HK-2 (cell line): ENCODE results near the gene TMEM176B.
"Not testable (repeated sequence)": the region's sequence is repeated elsewhere in the genome, so short reads cannot be mapped to it uniquely, and the experiment has no call there.

ENCODE experiments used
- DNase-seq: peaks from one replicate; pipeline ENCODE4 v3.0.0-alpha.2; 2018; ENCODE audit not compliant: unreplicated experiment

The TMEM176B gene

GRCh38 chr7:150823043-150823442, 22.9 kb upstream of the TMEM176B start:
- no peak for DNase-seq

- DNase-seq: no peak
These were observed 20.5 kb upstream of the TMEM176B start for GRCh38 chr7:150820578-150821198.

GRCh38 chr7:150820148-150820547, 20.0 kb upstream of the TMEM176B start:
- DNase-seq: no peak

GRCh38 chr7:150818971-150819370, 18.8 kb upstream of the TMEM176B start:
- DNase-seq: no peak

- no peak for DNase-seq
These were observed 14.3 kb upstream of the TMEM176B start for GRCh38 chr7:150814328-150815001.

DNA sequence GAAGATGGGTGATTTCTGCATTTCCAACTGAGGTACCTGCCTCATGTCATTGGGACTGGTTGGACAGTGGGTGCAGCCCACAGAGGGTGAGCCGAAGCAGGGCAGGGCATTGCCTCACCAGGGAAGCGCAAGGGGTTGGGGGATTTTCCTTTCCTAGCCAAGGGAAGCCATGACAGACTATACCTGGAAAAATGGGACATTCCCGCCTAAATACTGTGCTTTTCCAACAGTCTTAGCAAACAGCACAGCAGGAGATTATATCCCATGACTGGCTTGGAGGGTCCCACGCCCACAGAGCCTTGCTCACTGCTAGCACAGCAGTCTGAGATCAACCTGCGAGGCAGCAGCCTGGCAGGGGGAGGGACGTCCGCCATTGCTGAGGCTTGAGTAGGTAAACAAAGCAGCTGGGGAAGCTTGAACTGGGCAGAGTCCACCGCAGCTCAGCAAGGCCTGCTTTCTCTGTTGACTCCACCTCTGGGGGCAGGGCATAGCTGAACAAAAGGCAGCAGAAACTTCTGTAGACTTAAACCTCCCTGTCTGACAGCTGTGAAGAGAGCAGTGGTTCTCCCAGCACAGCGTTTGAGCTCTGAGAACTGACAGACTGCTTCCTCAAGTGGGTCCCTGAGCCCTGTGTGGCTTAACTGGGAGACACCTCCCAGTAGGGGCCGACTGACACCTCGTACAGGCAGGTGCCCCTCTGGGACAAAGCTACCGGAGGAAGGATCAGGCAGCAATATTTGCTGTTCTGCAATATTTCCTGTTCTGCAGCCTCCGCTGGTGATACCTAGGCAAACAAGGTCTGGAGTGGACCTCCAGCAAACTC, 7.7 kb upstream of the TMEM176B start:
- not testable (repeated sequence) for DNase-seq

DNA sequence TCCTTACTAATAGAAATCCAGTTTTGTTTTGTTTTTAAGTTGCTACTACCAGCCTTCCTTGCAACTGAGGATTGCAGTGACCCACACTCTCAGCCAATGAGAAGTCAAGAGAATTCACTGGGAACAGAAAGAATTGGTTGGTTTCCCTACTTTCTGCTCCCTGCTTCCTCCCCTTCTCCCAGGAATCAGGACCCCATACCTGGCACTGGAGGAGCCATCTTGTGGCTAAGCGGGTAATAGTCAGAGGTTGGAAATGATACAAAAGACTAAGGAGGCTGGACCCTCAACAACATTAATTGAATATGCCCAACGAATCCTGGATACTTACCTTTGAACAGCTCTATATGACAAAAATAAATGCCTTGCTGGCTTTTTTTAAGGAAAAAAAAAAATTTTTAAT, 6.7 kb upstream of the TMEM176B start:
- DNase-seq: no peak

GRCh38 chr7:150806454-150806853, 6.3 kb upstream of the TMEM176B start:
- DNase-seq: no peak

DNA sequence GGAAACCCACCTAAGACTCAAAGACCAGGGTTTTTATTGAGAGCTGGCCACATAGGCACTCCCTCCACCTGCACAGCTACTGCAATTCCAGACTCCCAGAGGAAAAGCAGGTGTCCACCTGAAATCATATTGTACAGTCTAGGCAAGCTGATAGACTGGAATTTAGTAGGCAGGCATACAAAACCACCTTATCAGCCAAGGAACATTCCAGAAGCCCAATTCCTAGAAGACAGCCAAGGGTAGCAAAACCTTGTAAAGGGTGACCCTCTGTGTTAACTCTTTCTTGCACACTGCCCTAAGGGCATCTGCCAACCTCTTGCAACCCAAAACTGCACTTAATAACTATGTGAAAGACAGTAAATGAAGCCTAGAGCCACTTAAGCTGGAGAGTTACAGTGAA, 5.7 kb upstream of the TMEM176B start:
- no peak for DNase-seq

- DNase-seq: no peak
These were observed 4.6 kb upstream of the TMEM176B start for GRCh38 chr7:150804802-150805201.

DNA sequence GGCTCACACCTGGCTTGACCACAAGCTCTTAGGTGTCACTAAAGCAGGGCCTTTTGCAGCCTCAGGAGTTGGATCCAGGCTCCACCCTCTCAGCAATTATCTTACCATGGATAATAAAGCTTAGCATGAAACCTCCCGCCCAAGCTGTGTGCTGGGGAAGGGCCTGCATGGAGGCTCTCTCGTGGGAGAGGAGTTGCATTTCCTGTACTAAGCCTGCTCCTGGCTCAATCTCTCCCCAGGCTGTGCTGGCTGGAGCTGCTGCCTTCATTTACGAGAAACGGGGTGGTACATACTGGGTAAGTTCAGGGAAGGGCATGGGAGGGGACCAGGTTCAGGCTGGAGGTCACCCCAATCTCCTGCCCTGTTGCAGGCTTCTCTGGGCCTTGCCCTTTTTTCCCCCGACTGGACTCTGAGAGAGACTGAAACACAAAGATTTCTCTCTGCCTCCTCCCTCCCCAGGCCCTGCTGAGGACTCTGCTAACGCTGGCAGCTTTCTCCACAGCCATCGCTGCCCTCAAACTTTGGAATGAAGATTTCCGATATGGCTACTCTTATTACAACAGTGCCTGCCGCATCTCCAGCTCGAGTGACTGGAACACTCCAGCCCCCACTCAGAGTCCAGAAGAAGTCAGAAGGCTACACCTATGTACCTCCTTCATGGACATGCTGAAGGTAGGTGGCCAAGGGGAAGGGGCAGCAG, 3.1 kb upstream of the TMEM176B start:
- DNase-seq: no peak

DNA sequence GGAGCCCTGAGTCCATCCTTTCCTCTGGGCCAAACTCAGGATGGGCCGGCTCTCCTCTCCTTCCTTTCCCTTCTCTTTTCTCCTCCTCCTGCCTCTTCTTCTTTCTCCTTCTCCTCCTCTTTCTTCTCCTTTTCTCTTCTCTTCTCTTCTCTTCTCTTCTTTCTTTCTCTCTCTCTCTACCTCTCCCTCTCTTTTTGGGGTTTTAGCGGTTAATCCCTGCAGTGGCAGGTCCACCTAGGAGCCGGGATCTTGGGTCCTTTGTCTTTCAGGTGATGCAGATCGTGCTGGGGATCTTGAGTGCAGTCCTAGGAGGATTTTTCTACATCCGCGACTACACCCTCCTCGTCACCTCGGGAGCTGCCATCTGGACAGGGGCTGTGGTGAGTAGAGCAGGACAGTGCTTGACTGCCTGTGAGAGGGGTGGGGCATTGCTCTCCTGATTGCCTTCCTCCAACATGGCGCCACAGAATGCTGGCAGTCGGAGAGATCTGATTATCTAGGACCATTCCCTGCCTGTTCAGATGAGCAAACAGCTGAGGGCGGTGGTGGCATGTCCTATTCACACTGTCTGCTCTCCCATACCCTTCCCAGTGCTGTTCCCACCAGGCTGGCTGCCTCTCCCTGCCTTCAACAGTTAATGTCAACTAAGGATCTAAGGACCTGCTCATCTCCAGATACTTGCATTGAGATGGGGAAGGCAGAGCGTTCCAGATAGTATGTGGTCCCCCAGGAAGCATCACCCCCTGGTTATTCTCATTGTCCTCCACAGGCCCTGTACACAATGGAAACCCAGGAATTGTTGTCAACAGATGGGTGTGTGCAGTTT, 2.0 kb upstream of the TMEM176B start:
- no peak for DNase-seq

DNA sequence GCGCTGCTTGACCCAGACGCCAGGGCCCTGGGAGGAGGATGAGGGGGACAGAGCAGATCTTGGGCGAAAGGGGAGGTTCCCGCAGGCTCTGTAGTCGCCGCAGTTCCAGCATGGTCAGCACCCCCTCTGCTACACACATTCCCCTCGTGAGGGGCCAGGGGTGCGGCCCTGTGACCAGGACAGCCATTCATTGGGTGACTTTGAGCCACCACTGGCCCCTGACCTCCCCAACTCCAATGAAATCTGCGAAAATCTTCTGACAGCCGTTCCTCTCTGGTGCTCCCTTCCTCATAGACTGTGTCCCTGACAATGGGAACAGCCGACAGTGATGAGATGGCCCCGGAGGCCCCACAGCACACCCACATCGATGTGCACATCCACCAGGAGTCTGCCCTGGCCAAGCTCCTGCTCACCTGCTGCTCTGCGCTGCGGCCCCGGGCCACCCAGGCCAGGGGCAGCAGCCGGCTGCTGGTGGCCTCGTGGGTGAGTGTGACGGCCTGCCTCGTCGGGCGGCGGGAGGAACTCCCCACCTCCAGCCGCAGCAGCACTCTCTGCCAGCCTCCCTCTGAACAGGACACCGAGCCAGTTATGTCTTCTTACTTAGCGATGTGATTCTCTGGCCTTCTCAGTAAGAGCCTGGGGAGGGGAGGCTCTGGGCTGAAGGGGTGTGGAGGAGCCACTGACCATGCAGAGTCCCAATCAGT, 1.2 kb upstream of the TMEM176B start:
- no peak for DNase-seq

DNA sequence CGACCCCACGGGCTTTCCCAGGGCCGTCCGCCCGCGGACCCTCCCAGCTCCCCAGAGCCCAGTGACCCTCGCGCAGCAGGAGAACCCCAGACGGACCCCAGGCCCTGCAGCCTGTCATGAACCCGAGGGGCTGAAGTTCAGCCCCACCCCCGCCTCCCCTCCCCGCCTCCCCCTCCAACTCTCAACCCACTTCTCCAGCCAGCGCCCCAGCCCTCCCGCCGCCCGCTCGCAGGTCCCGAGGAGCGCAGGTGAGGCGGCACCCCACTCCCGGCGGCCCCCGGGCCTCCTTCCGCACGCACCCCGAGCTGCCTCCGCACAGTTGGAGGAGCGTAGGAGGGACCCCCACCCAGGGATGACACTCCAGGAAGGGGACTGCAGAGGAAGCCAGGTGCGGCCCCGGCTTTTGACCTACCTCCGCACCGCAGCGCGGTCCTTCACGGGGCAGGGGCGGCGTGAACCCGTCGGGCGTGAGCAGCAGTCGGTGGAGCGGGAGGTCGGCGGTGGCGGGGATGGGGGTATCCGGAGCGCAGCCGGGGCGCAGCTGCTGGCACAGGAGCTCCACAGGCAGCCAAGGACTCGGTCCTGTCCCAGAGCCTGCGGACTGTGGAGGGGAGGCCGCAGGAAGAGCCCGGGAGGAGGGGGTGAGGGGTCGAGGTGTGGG, 547 bp upstream of the TMEM176B start, which contains the start of gene TMEM176A:
Gene TMEM176A (plus strand): TSS at position 189 of the 661 bp plus-strand sequence. CDS start 782 bp downstream, outside the sequence.
- DNase-seq: no peak

DNA sequence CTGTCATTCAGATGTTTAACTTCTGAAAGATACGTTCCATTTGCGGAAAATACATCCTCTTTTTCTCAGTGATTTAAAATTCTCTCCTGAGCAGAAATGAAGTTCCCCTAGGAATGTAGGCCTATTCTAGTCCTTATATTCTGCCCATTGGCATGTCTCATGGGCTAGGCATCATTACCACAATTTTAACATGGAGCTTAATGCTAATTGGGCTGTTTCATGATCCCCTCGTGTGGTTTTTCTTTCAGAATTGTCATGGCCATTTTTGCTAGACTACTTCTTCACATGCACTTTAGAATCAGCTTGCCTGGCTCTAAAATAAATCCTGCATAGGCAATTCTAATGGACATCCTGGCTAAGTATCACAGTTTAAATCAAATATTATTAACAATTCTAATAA, 1.0 kb downstream of the TMEM176B start:
- DNase-seq: no peak

GRCh38 chr7:150797661-150798060, 2.5 kb downstream of the TMEM176B start:
- no peak for DNase-seq

GRCh38 chr7:150793569-150794238, 6.5 kb downstream of the TMEM176B start:
- DNase-seq: no peak

DNA sequence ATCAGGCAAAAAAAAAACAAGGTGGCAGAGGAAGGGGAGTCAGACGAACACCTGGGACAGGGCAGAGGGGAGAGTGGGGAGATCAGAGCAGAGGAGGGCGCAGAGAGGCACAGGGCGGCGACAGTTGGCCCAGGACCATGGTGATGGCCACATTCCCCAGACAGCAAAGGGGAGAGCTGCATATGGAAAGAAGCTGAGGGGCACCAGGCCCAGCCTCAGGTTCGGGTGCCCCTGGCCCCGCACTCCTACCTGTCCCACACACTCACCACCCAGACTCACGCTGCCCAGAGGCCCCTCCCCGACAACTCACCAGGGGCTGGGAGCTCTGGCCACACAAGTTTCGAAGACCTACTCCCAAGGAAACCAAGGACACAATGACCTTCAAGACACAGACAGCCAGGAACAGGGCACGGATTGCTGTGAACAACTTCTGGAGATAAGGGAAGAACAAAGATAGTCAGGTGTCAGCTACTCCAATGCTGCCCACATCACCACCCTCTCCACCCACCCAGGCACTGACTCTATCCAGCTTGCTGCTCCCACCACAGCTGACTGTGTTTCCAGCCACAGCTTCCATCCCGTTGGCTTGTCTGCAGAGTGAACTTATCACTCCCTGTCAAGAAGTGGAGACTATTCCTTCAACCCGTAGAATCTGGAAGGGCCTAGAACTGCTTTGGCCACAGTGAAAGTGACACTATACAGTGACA, 8.3 kb downstream of the TMEM176B start:
- no peak for DNase-seq

DNA sequence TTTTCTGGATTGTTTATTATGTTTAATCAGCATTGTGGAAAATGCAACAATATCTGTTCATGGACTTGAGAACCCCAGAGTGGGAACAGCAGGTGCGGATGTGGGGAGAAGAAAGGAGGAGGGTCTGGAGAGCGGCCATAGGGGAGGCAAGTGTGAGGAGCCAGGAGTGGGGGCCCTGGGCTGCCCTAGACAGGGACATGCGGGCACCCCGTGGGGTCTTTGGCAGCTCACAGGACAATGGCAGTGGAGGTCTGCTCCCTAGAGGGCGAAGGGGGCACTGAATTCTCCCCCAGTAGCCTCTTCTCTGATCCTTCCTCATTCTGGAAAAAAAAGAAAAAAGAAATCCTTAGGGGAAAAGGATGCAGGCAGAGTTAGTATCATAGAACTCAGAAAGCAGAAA, 8.9 kb downstream of the TMEM176B start:
- no peak for DNase-seq
